Eye (tissue), 1 donor: Measurements from ENCODE around the gene GREM2.

ENCODE experiments used
- DNase-seq: peaks from one replicate; pipeline ENCODE4 v3.0.0-alpha.2; 2015

GREM2 gene

DNA sequence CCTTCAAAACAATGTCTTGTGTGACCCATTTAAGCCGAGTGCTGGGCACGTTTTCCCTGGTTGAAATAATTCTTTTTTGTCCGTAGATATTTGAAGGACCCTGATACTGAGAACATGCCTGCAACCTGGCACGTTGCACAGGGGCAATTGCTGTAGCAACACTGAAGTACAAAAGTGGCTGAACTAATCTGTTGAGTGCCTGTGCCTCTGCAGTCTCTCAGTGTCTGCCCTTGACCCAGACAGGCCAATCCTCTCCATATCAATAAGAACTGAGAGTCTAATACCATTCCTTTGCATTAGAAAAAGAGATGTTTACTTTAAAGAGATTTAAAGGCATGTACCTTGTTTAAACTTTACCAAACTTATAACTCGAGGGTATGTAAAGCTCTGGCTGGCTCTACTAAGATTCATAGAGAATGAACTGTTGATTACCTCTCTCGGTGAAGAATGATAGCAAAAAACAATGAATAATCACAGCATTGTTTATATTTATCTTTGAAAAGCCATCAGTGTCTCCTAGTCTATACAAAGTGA lies 2.4 kb downstream of the GREM2 start:
- DNase-seq = no peak

DNA sequence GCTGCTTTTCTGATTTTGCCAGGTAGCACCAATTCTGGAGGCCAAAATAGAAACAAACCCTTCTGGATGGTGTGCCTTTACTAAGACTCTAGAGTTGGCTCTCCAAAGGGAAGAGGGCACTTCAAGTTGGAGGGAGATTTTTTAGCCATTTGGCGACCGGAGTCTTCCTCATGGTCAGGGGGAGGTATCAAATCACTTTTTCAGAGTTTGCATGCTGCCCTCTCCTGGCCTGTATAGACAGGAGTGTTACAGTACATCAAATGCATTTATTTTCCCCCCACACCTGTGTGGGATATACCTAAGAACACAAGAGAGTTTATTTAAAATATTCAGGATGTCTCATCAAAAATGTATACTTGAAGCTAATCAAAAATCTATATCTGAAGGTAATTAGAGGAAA lies 3.2 kb downstream of the GREM2 start:
- no peak for DNase-seq

DNA sequence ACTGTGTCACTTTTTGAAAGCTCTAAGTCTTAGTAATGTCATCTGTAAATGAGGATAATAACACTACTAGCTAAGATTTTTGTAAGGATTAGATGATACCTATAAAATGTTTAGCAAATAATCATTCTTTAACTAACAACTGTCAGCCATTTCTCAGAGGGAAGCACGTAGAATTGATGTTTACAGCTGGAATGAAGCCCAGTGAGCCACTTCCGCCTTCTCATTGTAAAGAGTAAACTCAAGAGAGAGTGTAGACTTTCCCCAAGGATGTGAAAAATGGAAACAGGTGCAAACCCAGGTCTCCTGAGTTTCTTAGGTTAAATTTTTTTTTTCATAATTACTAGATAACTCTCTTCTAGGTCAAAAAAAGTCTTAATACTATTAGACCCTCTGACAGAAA lies 4.9 kb downstream of the GREM2 start:
- DNase-seq = no peak

DNA sequence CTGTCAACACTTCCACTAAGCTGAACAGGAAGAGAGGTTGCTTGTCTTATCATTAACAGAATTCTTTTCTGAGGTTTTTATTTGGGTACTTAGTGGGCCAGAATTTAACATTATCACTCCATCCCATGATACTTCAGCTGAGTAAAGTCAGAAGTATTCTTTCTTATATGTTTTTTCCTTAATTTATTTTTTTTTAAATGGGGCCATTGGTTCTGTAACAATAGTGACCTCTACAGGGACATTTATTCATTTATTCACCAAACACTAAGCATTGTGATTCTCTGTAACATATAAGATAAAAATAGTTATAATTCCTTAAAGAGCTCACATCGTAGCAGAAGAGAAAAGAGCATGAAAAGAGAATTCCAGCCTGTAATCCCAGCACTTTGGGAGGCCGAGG lies 9.8 kb downstream of the GREM2 start:
- DNase-seq = no peak

DNA sequence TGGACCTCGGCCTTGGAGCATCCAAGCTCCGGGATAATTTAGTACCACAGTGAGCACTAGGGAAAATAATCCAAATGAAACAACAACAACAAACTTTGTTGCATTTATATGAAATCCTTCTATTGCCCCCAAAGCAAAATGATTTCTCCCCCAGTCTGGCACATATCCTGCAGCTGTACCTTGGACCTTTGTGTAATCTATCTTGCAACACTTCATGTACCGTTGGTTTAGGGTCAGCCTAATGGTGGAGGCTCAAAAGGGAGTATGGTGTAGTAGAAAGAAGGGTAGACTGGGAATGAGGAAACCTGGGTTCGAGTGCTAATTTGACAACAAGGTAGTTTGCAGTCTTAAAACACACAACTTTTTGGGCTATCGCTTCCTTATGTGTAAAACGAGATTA lies 12.1 kb downstream of the GREM2 start:
- no peak for DNase-seq

DNA sequence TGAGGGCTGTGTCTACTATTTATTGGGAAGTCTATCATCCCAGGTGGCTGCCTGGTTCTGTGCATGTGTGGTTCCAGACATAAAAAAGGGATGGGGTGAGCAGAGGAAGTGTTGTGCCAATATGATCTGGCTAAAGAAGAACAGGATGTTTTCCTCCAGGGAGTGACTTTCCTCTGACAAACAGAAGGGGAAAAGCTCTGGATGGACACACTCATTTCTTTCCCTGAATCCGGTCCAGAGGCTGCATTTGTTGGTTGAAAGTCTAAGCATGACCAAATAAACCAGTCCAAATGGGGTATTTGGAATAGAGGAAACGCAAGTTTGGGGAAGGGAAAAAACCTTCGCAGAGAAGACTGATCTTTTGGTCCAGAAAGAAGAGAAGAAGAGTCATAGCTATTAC lies 12.7 kb downstream of the GREM2 start:
- DNase-seq = no peak

DNA sequence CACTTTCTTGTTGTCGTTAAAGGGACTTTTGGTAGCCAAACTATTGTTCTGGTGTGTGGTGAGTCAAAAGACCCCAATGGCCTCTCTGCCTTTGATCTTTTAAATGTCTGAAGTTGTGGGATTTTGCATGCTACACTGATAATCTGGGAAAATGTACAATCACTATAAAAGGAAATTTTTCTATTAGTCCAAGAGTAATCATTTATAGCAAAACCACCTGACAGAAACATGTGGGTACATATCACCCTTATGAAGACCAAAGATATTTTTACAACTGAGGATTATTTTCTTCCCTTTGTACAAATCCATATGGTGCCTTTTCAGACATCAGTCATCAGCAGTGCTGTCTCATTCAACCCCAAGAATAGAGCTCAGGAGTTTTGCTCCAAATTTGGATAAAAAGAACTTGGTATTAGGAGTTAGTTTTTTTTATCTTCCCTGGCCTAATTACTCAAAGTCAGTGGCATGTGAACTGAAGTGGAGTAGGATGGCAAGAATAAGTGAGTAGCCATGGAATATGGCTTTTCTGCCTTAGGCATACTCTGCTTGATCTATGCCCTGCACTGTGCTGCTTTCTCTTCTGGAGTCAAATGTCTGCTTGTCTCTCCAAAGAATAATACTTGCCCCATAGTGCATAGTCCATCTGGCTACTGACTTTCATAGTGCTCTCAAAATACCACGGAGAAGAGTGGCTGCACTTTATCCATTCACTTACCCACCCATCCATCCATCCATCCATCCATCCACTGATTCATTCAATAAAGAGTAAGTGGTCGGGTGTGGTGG lies 13.5 kb downstream of the GREM2 start:
- no peak for DNase-seq

DNA sequence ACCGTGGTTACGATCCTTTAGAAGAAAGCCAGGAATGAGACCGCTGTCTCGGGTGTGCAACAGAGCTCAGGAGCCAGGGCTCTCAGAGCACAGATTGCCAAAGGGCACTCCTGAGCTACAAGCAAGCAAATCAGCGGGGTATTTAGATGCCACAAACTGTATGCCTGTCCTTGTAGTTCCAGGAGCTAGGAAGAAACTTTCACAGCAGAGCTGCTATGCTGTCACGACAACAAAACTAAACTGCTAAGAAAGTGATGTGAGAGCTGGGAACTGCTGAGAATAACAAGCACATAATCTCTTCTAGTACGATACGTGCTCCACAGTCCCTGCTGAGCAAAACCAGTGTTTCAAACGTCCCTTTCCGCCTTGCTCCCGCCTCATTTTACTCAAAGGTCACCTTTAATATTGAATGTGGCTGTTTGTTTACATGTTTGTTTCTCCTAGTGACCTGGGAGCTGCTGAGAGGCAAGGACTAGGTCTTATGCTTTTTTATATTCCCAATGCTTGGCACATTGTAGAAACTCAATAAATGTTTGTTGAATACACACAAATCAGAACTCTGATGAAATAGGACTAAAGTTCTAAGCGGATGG lies 14.7 kb downstream of the GREM2 start:
- peak; percentile 35 for DNase-seq

DNA sequence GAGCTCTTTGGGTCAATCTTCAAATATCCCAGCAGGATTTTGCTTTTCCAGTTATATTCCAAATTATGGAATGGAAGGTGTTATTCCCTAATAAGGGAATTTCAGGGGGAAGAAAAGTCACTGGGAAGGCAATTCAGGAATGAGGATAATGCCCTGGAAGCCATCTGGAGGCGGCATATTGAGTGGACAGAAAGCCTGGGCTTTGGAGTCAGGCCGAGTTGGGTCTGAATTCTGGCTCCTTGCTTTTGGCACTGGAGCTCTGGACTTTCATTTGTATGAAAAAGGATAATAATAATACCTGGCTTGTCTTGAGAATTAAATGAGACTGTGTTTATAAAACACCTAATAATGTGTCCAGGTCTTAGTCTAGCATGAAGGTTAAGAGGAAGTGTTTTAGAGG lies 16.5 kb downstream of the GREM2 start:
- DNase-seq = no peak

DNA sequence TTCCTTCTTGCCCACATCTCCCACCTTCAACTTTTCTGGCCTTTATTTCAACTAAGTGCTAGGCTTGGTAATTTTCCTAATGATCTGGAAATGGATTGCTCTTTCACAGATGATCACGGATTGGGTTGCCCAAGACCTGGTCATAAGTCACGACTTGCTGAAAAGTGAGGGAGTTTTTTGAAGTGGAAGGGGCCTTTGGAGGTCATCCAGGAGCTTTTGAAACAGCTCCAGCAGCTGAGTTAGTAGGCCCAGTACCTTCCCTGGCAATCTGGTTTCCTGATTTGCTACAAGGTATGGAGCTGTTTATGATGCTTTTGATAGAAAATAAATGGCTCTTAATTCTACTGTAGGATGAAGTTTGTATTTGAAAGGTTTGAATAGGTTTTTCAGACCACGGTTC lies 20.4 kb downstream of the GREM2 start:
- no peak for DNase-seq

DNA sequence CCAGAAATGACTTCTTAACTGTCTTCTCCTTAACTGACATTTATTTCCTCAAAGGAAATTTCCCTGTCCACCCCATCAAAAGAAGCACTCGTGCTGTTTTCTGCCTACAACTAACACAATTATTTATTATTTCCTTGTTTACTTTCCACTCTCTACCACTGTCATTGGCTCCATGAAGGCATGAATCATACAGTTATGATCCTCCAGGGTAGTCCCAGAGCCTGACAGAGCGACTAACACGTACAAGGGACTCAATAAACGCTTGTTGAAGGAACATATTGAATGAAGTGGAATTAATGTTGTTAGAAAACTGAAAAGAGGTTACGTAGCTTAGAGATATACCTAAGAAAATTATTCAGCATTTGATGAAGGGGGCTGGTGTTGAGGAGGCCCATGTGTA lies 20.9 kb downstream of the GREM2 start:
- no peak for DNase-seq

DNA sequence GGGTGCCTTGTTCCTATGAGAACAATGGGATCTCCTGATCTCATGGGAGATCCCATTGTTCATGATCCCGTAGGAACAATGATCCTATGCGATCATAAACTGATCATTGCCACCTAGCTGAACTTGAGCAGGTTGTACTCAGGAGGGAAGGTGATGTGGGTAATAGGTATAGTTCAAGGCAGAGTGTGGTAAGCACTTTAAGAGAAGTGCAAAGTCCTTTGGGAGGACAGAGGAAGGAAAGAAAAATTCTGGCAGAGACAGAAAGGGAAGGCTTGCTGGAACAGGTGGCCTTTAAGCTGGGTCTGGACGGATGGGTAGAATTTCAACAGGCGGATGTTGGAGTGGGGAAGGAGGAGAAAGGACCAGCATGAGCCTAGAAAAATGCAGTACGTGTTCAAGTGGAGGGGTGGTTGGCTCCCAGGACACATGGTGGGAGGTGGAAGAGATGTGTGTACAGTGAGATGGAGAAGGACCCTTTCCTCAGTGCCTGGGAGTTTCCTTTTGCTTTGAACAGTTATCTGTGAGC lies 22.3 kb downstream of the GREM2 start:
- no peak for DNase-seq

DNA sequence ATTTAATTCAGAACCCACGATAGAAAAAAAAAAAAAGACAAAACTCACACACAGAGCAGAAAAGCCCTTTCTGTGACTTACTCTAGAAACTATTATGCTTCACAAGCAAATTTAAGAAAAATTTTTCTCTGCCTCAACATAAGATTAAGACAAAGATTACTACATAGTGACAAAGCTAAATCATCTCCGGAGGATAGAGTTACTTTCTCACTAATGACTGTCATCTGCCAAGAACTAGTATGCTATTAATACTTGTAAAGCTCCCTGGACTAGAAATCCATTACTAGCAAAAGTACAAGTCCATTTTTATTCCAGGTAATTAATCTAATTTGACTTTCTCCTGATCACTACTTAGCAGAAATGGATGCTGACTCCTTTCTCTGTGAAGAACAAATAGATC lies 25.9 kb downstream of the GREM2 start:
- no peak for DNase-seq

DNA sequence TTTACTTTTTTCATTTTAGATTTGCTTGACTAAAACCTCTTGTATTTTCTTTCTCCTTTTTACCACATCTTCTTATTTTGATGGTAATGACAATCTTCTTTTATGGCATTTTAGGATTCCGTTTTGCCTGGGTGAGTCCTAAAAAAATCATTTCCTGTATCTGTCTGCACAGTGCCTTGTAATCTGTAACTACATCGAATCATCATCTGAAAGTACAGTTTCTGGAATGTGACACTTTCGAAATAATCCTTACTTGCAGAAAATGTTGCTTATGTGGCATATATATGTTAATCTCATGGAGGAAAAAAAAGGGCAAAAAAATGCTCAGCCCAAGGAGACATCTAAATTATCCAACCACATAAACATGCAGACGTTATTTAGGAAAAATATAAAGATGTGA lies 29.0 kb downstream of the GREM2 start:
- DNase-seq = no peak

DNA sequence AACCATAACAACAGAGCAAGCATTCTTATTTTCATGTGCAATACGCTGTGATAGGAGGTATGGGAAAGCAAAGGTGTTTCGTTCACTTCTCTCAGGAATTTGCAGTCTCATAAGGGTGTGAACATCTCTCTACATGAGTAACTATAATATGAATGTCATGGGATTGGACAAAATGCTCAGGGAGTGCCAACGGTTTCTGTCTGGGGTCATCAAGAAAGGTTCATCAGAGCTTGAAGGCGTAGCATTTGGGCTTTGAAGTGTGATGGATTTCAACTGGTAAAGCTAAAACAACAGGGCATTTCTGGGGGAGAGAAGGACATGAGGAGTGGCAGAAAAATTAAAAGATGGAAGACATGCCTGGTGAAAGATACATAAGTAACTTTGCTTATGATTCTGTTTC lies 32.4 kb downstream of the GREM2 start:
- no peak for DNase-seq

DNA sequence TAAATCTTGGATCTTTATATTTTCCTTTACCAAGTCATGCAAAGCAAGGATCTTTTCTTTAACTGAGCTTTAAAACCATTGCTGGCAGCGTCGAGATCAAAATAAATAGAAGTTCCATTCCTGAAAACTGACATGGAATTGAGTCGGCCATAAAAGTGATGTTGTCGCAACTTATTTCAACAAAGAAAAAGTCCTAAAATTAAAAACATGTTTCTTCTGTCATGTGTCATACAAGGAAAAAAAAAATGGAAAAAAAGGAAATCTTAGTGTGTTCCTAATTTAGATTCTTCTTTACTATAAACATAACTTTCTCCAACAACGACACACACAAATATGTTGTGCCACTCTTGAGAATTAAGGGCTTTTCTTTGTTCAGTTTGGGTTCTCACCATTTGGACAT lies 34.9 kb downstream of the GREM2 start:
- peak; percentile 14 for DNase-seq

DNA sequence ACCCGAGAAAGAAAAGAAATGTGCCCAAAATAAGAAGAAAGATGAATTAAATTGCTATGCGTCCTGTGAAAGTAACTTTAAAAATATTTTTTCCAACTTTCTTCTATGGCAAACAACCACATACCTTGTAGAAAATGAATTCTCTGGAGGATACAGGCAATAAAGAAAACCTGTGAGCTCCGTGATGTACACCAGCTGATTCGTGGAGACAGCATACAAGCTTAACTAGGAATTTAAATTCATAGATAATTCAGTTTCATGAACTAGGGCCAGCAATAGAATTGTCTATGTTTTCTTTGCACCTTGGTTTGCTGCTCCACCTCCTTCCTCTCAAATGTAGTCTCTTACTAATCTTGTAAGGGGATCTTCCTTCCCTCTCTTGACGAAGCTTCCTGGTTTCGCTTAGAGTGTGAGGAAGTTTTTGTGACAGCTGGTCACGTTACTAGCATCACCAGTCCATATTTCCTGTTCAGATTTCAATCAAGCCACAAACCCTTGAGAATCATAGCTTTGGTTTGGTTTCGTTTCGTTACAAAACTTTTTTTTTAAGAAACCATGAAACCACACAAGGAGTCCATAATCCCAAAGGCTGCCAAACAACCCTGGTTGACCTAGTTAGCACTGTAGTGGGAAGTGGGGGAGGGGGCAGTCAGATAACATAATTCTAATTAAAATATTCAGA lies 35.8 kb downstream of the GREM2 start:
- DNase-seq = peak; percentile 27

DNA sequence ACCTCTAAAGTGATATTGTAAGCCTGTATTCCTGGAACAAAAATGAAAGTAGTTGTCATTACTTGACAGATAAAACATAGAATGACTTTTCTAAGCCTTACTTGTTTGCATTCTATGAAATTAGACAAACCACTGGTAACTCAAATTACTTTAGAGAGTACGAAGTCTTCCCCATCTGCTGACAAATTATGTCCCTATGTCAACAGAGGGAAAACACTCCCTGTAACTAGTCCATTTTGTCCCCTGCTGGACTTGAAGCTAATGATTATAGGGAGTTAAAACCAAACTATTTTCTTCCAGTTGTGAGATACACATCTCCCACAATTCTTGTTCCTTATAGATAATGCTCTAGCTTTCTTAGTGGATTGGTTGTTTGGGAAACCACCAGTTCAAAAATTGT lies 39.6 kb downstream of the GREM2 start:
- DNase-seq = no peak

DNA sequence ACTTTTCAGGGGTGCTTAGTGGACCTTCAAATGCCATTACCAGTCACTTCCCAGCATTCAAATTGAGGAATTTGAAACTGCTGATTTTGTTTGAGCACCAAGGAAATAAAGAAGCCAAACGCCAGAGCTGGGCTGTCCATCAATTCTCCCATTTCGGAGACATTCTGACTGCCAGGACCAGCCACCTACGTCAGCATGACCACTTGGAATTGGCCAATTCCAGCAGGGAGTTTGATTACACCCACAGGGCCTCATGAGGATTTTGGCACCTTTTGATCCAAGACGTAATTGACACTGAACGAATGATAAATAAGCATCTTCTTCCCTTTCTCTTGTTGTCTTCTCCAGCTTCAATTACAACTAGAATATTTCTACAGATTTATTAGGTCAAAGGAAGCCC lies 40.2 kb downstream of the GREM2 start:
- DNase-seq = no peak

DNA sequence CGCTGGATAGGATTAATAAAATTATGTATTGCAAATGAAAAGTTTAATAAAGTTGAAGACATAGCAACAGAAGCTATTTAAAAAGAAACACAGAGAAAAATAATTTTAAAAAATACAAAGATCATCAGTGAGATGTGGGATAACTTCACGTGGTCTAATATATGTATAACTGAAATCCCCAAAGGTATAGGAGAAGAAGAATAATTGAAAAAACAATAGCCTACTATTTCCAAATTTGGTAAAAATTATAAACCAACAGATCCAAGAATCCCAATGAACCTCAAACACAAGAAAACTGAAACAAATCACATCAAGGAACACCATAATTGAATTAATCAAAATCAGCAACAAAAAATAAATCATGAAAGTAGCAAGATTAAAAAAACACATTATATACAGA lies 44.9 kb downstream of the GREM2 start:
- DNase-seq = no peak

DNA sequence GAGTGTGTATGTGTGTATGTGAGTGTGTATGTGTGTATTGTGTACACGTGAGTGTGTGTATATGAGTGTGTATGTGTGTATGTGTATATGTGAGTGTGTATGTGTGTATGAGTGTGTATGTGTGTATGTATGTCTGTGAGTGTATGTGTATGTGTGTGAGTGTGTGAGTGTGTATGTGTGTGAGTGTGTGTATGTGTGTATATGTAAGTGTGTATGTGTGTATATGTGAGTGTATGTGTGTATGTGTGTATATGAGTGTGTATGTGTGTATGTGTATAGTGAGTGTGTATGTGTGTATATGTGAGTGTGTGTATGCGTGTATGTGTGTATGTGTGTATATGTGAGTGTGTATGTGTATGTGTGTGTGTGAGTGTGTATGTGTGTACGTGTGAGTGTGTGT lies 49.2 kb downstream of the GREM2 start:
- no peak for DNase-seq

DNA sequence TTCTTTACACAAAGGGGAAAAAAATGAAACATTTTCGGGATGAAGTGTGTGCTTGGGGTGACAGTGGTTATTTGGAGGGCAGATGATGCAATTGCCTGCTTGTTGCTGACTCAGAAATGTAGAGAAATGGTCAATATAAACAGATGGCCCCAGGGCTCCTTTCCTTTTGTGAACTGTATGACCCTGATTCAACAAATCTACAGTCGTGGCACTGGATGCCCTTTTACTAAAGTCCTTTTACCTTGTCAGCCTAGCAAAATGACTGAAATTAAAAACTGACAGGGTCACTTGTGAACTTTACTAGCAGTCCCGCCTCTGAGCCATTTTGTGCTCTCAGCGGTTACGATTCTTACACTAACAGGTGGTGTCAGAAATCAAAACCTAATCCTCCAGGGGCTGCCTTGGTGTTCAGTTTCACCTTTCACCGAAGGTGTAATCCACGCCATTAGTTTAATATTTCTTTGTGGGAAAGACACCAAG lies 49.8 kb downstream of the GREM2 start:
- no peak for DNase-seq

DNA sequence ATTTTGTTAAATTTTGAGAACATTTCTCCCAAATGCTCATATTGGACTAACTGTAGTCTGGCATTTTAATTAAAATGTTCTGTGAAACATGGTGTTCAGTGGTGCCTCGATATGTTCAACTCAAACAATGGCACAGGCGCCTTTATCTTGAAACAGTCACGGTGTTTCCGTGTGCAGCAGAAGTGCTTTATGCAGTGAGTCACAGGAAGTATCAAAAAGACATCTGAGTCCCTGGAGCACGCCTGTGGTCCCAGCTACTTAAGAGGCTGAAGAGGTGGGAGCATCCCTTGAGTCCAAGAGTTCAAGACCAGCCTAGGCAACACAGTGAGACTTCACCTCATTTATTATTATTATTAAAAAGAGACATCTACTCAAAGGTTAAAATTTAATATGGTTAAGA lies 52.2 kb downstream of the GREM2 start:
- DNase-seq = no peak

DNA sequence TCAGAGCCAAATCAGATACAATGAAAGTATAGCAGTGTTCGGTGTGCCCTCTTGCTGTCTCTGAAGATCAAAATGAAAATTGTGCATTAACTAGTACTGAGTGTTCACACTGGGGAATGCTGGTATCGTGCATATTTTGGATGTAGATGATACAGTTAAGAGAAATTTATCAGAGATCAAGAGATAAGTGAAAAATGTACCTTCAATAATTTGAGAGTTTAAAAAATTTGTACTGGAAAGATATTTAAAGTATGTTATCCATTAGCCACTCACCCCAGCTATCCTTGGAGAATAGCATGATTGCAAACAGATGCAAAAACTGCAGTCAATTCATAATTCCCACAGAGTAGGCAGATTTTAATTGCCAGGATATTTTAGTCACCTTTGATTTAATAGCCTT lies 56.4 kb downstream of the GREM2 start:
- DNase-seq = no peak
